Gastrocnemius medialis (tissue), 4 donors: ENCODE data around the gene CWC22.

Source experiments
- CTCF ChIP-seq, 5 experiments: fragments of 450-650 bp in 3 of 5; fragments of 200-600 bp in 2 of 5; sonication (generic) in 2 of 5; IDR thresholded peaks in 4 of 5; conservative IDR thresholded peaks in 1 of 5; 1 replicate in 4 of 5; 2 replicates in 1 of 5; pipeline ENCODE4 v1.5.1; 2016 to 2019; ENCODE audit warnings: antibody characterized with exemption in 5 of 5, mild to moderate bottlenecking in 3 of 5, moderate library complexity in 3 of 5
- POLR2A ChIP-seq, 2 donors: fragments of 450-650 bp; IDR thresholded peaks; one replicate each; pipeline ENCODE4 v1.6.1; 2017; ENCODE audit warnings: antibody characterized with exemption in 2 of 2, mild to moderate bottlenecking in 2 of 2, moderate library complexity in 2 of 2

- TF ChIP-seq CTCF (IDR thresholded peaks at IDR 0.05 in 4 of 5, conservative IDR thresholded peaks at IDR 0.05 in 1 of 5) (no peak), POLR2A (IDR thresholded peaks at IDR 0.05) (no peak)
Observed at GRCh38 chr2:179911569-179911968, 95.5 kb downstream of the CWC22 start.
